ENCODE data around the gene ENTR1.

Gene ENTR1

GRCh38 chr9:136398286-136398685 lies 12.1 kb downstream of the ENTR1 start:
- TF ChIP-seq NFRKB (IDR thresholded peaks at IDR 0.05) = no peak
- no peak for TF ChIP-seq FOXM1 (IDR thresholded peaks at IDR 0.05; ENCODE audit: borderline replicate concordance)
- no peak for TF ChIP-seq LEF1 (IDR thresholded peaks at IDR 0.05; ENCODE audit: borderline replicate concordance)
- TF ChIP-seq CTBP1 (IDR thresholded peaks at IDR 0.05; ENCODE audit: borderline replicate concordance) = no peak
- DNase-seq (ENCODE audit: extremely low spot score) = no peak
- POLR2A ChIA-PET = interaction anchor here (1.3 kb wide), 1 partner anchor 11 kb away, joined by 3 read pairs; no protein-coding TSS in a partner anchor
- CTCF ChIA-PET = no interaction called here

GRCh38 chr9:136397643-136398042 lies 12.8 kb downstream of the ENTR1 start:
- ChIA-PET POLR2A (interaction anchor here (1.0 kb wide), 1 partner anchor 35 kb away, joined by 4 read pairs; no protein-coding TSS in a partner anchor), CTCF (no interaction called here)
- TF ChIP-seq FOXM1 (IDR thresholded peaks at IDR 0.05; ENCODE audit: borderline replicate concordance) = no peak
- TF ChIP-seq HDGF (IDR thresholded peaks at IDR 0.05; ENCODE audit: borderline replicate concordance) = no peak
- no peak for TF ChIP-seq SP1 (IDR thresholded peaks at IDR 0.05)
- no peak for TF ChIP-seq PKNOX1 (IDR thresholded peaks at IDR 0.05)

DNA sequence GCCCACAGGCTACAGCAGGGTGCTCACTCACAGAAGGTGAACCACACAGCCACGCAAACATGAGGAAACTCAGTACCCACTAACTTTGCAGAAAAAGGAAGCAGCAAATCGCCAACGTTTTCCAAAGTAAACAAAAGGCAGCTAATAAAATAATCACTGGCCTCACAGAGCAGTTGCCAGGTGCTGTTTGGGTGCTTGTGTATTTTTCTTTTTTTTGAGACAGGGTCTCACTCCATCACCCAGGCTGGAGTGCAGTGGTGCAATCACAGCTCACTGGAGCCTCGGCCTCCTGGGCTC lies 14.2 kb downstream of the ENTR1 start:
- no peak for DNase-seq (ENCODE audit: extremely low spot score)
- POLR2A ChIA-PET = no interaction called here
- CTCF ChIA-PET = interaction anchor here (0.6 kb wide), 1 partner anchor 83 kb away, joined by 6 read pairs; no protein-coding TSS in a partner anchor
- no peak for TF ChIP-seq SP1 (IDR thresholded peaks at IDR 0.05)
- TF ChIP-seq SUZ12 (IDR thresholded peaks at IDR 0.05) = no peak
- no peak for TF ChIP-seq ZNF384 (IDR thresholded peaks at IDR 0.05)
- no peak for TF ChIP-seq FOXA1 (IDR thresholded peaks at IDR 0.05)
- TF ChIP-seq LEF1 (IDR thresholded peaks at IDR 0.05; ENCODE audit: borderline replicate concordance) = no peak
- TF ChIP-seq CTBP1 (IDR thresholded peaks at IDR 0.05; ENCODE audit: borderline replicate concordance) = no peak
- no peak for TF ChIP-seq ELF4 (IDR thresholded peaks at IDR 0.05)
- no peak for TF ChIP-seq FOXK2 (IDR thresholded peaks at IDR 0.05)
- TF ChIP-seq NFRKB (IDR thresholded peaks at IDR 0.05) = no peak

More at GRCh38 chr9:136397643-136398042, 12.8 kb downstream of the ENTR1 start:
- DNase-seq (ENCODE audit: extremely low spot score) = no peak

DNA sequence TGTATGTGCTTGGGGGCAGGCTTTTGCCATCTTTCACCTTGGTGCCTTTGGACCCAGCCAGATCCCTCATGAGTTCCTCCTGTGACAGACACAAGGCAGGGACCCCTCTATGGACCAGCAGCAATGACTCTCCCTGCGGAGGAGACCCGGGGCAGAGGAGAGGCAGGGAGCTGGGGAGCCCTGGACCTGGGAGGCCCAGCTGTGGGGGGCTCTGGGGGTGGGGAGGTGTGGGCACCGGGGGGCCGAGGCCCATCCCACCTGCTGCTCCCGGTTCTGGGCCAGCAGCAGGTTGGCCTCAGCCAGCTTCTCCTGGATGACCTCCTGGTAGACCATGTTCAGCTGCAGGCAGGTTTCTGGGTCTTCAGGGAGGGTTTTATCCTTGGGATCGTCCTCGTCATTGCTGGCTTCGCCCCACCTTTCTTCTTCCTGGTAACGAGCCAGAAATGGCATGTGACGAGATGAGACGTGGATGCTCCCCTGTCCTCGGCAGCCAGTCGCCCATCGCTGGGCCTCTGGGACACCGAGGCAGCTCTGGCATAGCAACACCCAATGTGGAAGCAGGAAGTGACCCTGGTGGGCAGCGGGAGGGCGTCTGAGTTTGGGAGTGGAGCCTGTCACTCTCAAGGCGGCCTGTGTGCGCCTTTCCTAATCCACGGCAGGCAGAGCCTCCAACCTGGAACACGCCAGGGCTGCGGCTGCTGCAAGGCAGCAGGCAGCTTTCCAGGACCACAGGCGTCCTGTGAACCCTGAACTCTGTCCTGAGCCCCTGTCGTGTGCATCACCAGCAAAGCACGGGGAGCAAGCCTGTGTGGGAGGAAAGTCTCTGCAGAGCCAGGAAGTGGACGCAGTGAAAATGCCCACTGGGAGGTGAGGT lies 14.8 kb downstream of the ENTR1 start:
- TF ChIP-seq HDGF (IDR thresholded peaks at IDR 0.05; ENCODE audit: borderline replicate concordance) (no peak), ARNT (IDR thresholded peaks at IDR 0.05) (no peak), FOXA1 (IDR thresholded peaks at IDR 0.05) (no peak), PKNOX1 (IDR thresholded peaks at IDR 0.05) (no peak), SP1 (IDR thresholded peaks at IDR 0.05) (no peak), SUZ12 (IDR thresholded peaks at IDR 0.05) (no peak), ELF4 (IDR thresholded peaks at IDR 0.05) (no peak), NFRKB (IDR thresholded peaks at IDR 0.05) (no peak), ZNF384 (IDR thresholded peaks at IDR 0.05) (no peak), LEF1 (IDR thresholded peaks at IDR 0.05; ENCODE audit: borderline replicate concordance) (no peak), CTBP1 (IDR thresholded peaks at IDR 0.05; ENCODE audit: borderline replicate concordance) (no peak), L3MBTL2 (conservative IDR thresholded peaks at IDR 0.05) (no peak), FOXM1 (IDR thresholded peaks at IDR 0.05; ENCODE audit: borderline replicate concordance) (no peak)
- no peak for DNase-seq (ENCODE audit: extremely low spot score)
- POLR2A ChIA-PET = no interaction called here
- CTCF ChIA-PET = no interaction called here

GRCh38 chr9:136395020-136395340 lies 15.4 kb downstream of the ENTR1 start:
- POLR2A ChIA-PET = no interaction called here
- CTCF ChIA-PET = no interaction called here
- no peak for TF ChIP-seq FOXM1 (IDR thresholded peaks at IDR 0.05; ENCODE audit: borderline replicate concordance)
- TF ChIP-seq TARDBP (IDR thresholded peaks at IDR 0.05) = no peak
- no peak for TF ChIP-seq ELF4 (IDR thresholded peaks at IDR 0.05)
- TF ChIP-seq CTBP1 (IDR thresholded peaks at IDR 0.05; ENCODE audit: borderline replicate concordance) = no peak
- TF ChIP-seq FOXK2 (IDR thresholded peaks at IDR 0.05) = no peak
- TF ChIP-seq SUZ12 (IDR thresholded peaks at IDR 0.05) = no peak
- TF ChIP-seq NFRKB (IDR thresholded peaks at IDR 0.05) = no peak

DNA sequence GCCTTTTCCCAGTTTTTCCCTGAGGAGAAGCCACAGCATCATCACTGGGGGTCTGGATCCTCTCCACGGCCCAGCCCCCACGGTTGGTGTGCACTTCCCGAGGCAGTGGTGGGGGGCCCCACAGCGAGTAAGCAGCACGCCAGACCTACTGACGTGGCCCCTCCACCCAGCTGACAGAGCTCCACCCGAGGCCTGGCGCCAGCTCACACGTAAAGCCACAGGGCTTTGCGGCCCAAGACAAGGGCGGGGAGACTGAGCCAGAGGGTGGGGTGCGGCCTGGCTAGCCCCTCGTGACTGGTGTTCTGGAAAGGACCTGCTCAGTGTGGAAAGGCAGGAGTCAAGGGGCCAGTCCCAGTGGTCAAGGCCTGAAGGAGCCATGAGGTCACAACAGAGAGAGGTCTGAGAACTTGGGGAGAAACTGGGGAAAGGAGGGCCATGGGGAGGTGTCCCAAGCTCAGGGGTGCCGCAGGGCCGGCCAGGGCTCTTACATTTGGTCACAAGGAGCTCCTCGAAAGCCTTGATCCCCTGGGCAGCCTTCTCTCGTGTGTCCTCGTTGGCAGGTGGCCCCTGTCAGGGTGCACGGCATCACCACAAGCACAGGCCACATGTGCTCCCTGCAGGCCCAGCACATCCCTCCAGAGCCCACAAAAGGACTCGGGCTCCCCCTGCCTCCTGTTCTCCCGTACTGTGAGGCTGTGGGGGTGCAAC lies 15.9 kb downstream of the ENTR1 start:
- ChIA-PET POLR2A (no interaction called here), CTCF (no interaction called here)
- TF ChIP-seq CTBP1 (IDR thresholded peaks at IDR 0.05; ENCODE audit: borderline replicate concordance) (no peak), SUZ12 (IDR thresholded peaks at IDR 0.05) (no peak), HDGF (IDR thresholded peaks at IDR 0.05; ENCODE audit: borderline replicate concordance) (no peak), LEF1 (IDR thresholded peaks at IDR 0.05; ENCODE audit: borderline replicate concordance) (no peak)
- no peak for DNase-seq (ENCODE audit: extremely low spot score)

More at GRCh38 chr9:136395020-136395340, 15.4 kb downstream of the ENTR1 start:
- no peak for DNase-seq (ENCODE audit: extremely low spot score)

DNA sequence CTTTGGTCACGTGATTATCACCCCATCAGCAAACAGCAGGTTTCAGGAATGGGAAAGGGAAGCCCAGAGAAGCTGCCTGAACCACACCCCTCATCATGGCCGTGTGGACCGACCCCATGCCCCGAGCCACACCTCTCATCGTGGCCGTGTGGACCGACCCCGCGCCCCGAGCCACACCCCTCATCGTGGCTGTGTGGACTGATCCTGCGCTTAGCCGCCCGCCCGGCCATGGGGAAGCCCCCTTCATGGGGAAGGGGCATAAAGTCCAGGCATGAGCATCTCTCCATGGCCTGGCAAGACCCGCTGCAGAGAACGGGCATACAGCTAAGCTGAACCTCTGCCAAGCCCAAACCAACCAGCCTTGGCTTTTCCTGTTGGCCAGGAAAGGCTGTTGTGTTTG lies 16.9 kb downstream of the ENTR1 start:
- no peak for DNase-seq (ENCODE audit: extremely low spot score)
- ChIA-PET CTCF (no interaction called here), POLR2A (no interaction called here)
- TF ChIP-seq SUZ12 (IDR thresholded peaks at IDR 0.05) = no peak
- TF ChIP-seq ARNT (IDR thresholded peaks at IDR 0.05) = no peak
- no peak for TF ChIP-seq L3MBTL2 (conservative IDR thresholded peaks at IDR 0.05)
- TF ChIP-seq NFRKB (IDR thresholded peaks at IDR 0.05) = no peak
- no peak for TF ChIP-seq TARDBP (IDR thresholded peaks at IDR 0.05)
- no peak for TF ChIP-seq FOXM1 (IDR thresholded peaks at IDR 0.05; ENCODE audit: borderline replicate concordance)
- no peak for TF ChIP-seq HDGF (IDR thresholded peaks at IDR 0.05; ENCODE audit: borderline replicate concordance)
- TF ChIP-seq FOXK2 (IDR thresholded peaks at IDR 0.05) = no peak
- no peak for TF ChIP-seq FOXA1 (IDR thresholded peaks at IDR 0.05)

Data from HEK293T (cell line).